Hematopoietic multipotent progenitor cell treated with erythropoietin and hydrocortisone succinate and interleukin-3 and kit ligand, for 15 days (in vitro differentiated cells): ENCODE measurements around the gene PRKG1.
"Not testable (repeated sequence)": the region's sequence is repeated elsewhere in the genome, so short reads cannot be mapped to it uniquely, and the experiment has no call there.

ENCODE experiments used
- DNase-seq: peaks from one replicate; pipeline ENCODE4 v3.0.0-alpha.2; 2015; ENCODE audit warnings: low spot score

Gene PRKG1

GRCh38 chr10:51427758-51428157 is 353.5 kb downstream of the PRKG1 start:
- no peak for DNase-seq

- DNase-seq, result no peak
These were observed 356.2 kb downstream of the PRKG1 start for GRCh38 chr10:51430506-51430905.

GRCh38 chr10:51433949-51434475 is 359.7 kb downstream of the PRKG1 start:
- no peak for DNase-seq

DNA sequence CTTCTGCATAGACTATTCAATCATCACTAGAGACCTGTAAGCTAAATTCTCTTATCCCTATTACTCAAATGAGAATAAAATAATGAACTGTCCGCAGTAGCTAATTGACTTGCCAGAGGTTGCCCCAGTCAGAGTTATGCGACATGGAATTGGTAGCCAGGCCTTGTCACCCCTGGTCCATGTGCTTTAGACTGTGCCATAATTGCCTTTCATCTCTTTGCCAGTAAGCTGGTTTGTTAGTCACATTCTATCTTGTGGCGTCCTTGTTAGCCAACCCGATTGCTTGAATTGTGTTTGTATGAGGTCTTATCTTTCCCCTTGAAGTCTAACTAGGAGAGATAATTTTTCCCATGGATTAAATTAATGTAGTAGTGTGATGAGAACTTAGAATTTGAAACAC is 362.5 kb downstream of the PRKG1 start:
- DNase-seq, result no peak

DNA sequence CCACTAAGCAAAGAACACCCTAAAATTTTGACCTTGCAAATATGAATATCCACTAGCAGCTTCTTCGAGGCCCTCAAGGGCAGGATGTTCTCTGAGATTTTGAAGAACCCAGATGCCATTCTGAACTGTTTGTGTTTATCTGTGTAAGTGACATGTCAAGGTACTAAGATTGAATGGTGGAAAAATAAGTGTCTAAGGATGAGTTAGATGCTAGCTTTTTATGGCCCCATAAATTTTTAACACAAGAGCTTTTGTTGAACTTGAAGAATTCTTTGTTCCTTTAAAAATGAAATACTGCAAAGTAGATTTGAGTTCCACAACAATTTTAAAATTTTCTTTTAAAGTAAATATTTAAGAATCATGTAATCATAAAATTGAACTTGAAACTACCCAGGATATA is 365.4 kb downstream of the PRKG1 start:
- no peak for DNase-seq

DNA sequence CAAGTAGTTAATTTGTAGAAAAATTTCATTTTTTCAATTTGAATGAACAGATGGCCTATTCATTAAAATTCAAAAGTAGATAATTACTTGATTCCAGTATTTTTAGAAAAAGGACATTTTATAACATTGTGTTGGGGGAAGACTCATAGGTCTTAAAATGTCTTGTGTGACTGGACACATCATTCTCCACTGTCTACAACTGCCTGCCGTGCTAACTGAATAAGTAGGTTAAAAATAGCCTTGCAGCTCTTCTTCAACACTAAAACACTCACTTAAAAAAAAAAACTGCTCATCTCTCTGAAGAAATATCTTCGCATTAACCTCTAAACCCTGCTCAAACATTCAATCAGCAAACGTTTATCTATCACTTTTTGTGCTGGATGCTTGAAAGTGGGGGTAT is 371.3 kb downstream of the PRKG1 start:
- no peak for DNase-seq

DNA sequence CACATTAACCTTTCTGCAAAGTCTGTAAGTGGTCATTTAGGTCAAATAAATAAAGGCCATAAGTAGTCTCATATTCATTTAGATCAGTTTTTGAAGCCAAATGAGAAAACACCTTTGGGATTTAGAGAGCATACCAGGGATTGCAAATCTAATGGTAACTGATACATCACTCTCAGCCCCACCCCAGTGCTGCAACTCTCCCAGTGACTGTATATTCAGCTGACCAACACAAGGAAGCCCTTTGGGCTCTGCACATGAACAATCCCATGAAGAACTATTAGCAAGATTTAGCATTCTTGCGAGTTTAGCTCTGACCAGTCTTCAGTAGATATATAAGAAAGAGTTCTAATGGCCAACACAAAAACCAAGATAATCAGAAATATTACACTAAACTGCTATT is 372.8 kb downstream of the PRKG1 start:
- DNase-seq, result no peak

DNA sequence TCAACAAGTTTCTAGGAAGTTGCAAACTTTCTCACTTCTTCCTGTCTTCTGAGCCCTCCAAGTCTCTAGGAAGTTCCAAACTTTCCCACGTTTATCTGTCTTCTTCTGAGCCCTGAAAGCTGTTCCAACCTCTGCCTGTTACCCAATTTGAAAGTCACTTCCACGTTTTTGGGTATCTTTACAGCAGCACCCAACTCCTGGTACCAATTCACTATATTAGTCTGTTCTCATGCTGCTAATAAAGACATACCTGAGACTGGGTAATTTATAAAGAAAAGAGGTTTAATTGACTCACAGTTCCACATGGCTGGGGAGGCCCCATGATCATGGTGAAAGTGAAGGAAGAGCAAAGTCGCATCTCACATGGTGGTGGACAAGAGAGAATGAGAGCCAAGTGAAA is 381.5 kb downstream of the PRKG1 start:
- not testable (repeated sequence) for DNase-seq

DNA sequence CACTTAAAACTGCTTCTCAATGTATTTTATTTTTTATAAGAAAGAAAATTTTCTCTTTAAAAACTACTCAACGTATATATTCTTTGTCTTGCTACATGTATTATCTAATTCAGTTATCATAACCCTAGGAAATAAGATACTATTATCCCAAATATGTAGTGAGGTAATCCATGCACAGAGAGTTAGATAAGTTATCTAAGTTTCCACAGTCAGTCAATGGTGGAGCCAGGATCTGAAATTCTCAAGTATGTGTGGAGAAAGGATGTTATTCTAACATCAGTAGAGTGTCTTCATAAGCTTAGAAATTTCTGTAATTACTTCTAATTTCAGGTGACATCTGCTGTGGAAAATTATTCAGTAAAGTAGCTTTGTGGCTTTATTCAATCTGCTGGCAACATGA is 385.2 kb downstream of the PRKG1 start:
- DNase-seq, result no peak

DNA sequence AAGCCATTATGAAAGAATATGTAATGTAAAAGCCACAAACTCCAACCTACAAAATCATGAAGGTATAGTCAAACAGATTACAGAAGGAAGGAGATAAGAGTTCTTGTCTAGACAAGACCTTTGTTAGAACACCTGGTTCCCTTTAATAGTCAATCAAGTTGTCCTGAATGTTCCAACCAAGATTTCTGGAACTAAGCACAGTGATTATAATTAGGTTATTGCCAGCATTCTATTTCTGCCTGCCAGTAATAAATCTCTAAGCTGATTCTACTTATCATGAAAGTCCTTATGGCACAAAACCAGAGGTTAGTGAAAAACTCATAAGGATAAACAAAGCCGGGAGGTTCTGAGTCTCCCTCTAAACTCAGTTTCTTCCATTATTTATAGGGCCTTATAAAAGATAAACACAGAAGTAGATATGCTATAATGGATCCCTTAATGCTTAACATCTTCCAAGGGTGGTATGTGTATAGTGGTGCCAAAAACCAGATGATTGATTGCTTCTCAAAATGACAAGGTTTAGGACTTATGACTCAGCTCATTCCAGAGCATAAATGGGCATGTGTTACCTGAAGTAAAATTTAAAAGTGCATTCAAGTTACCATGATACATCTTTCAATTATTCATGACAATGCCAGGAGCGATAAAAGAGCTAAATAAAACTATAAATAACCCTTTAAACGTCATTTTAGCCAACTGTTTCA is 387.9 kb downstream of the PRKG1 start:
- DNase-seq, result no peak

GRCh38 chr10:51468424-51468823 is 394.1 kb downstream of the PRKG1 start:
- DNase-seq, result no peak

- no peak for DNase-seq
These were observed 395.4 kb downstream of the PRKG1 start for GRCh38 chr10:51469686-51470085.

- DNase-seq, result no peak
These were observed 397.0 kb downstream of the PRKG1 start for GRCh38 chr10:51471271-51471670.

DNA sequence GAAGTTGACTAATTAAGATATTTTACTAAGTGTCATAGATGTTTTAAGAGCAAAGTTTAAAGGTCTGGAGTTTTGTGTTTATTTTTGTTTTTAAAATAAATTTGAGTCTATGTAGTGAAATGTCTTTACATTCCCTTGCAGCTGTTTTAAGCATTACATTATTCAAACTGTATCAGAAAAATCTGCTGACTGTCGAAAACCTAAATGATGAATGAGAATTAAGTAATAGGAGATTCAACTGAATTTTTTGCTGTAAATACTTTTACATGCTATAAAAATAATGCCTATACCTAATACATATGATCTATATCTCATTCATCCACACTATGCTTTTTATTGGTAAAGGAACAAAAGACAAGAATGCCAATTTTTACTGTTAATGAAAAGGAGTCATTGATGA is 397.9 kb downstream of the PRKG1 start:
- no peak for DNase-seq

- DNase-seq, result no peak
These were observed 405.4 kb downstream of the PRKG1 start for GRCh38 chr10:51479711-51480110.

DNA sequence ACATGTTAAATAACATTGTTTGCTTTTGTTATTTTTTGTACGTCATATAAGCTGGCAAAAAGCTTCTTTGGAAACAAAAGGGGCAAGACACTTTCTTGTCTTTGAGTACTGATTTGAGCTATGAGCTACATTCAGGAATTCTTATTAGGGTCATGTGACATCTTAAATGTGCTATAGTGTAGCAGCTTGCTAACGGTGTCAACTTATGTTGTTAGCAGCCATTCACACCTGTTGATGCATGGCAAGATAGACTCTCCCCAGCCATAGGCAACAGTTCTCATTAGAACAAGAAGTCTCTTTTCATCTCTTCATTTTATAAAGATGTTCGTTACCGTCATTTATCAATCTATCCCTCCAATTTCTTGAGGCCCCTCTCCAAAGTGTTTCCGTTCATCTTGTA is 411.4 kb downstream of the PRKG1 start:
- DNase-seq, result no peak

DNA sequence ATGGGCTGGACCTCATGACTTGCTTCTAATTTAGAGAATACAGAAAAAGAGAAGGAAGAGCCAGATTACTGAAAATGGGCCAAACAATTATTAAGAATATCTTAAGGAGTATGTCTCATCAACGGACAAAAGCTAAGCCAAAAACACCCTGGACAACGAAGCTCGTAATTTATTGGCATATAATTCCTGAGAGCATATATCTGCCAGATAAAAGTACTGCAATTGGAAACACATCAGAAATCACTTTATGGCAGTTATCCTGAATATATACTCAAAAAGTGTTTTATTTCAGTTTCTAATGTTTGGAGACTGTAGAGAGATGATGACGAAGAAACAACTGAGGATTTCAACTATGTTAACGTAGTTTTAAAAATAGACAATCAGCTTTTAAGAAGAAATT is 413.3 kb downstream of the PRKG1 start:
- no peak for DNase-seq

DNA sequence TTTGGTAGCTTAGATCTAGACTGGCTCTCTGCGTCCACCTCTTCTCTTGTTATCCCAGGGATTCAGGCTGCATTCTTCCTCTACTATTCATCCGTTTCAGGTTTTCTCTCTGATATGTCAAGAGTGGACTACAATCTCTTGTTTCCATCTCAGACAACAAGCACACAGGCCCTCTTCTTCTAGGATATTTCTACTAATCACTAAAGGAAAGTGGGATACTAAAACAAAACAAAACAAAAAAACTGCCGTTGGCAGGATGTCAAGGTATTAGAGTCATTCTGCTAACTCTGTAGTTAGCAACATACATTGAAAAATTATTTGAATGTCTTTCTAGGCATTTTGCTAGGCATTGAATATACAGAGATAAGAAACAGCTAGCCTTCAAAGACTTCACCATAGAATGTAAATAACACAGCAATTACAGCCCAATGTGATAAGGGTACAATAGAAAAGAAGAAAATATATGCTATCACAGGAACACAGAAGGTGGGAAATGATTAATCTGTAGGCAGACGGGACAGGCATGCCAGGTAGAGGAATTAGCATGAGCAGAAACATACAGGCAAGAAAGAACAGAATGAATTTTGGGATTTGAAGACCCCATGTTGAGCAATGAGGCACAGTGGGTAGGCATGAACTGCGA is 414.6 kb downstream of the PRKG1 start:
- no peak for DNase-seq

DNA sequence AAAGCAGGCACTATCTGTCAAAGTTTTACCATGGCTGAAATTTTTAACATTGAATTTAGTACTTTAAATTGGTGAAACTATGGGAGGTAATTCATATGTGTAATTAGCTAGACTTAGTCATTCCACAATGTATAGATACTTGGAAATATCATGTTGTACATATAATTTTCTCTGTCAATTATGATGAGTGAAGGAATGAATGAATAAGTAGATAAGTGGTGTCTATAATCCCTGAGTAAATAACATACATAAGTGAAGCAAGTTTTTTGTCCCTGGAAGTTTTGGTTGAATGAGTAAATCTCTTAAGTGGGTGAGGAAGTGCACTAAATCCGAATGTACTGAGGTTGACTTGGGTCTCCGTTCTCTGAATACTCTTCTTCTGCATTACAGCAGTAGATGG is 424.1 kb downstream of the PRKG1 start:
- no peak for DNase-seq

DNA sequence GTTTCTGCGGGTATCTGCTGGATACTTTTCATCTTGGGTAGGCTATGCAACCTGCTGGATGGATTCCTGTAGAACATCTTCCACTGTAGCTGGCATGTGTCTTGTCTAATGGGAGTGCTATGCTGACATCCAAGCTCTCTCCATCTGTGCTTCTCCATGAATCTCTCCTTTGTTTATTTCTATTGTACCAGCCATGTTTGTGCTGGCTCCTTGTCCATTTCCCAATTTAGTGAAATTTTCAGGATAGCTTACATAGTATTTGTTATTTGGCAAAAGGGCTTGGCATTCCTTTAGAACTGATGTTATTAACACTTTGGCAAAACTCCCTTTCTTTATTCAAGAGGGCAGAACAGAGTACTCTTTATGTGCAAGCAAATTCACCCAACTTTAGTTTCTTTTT is 427.1 kb downstream of the PRKG1 start:
- DNase-seq, result no peak

DNA sequence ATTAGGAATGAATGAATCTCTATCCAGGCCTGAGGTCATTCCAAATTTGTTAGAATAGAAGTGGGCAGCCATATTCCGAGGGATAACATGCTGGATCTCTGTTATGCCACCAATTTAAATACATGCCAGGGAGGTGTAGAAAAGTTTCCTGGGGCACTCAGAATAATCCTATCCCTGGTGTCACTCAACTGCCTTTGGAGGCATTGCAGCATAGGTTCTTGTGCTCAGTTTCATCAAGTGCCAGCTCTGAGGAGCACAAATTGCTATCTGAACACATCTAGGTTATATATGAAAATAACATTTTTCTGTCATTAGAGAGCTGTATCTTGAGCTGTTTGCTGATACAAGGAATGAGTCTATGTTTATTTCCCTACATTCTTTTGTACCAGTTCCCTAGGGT is 427.8 kb downstream of the PRKG1 start:
- DNase-seq, result no peak

- no peak for DNase-seq
These were observed 429.1 kb downstream of the PRKG1 start for GRCh38 chr10:51503378-51503777.

GRCh38 chr10:51507476-51507875 is 433.2 kb downstream of the PRKG1 start:
- no peak for DNase-seq

GRCh38 chr10:51508156-51508555 is 433.9 kb downstream of the PRKG1 start:
- DNase-seq, result no peak
